H1 (cell line): ENCODE results near the gene FAM184B.

Experiments
- CTCF ChIP-seq, 3 experiments: IDR thresholded peaks; 1 replicate in 2 of 3; 2 replicates in 1 of 3; pipeline versions ENCODE4 v1.5.1 to v1.6.1; 2011; ENCODE audit warnings: low read length in 3 of 3, mild to moderate bottlenecking in 3 of 3, inconsistent platforms in 2 of 3, low read depth in 1 of 3, moderate library complexity in 1 of 3; ENCODE audit not compliant: insufficient read depth in 1 of 3; ENCODE audit errors: control extremely low read depth in 1 of 3
- SP1 ChIP-seq: IDR thresholded peaks from 2 replicates; pipeline ENCODE4 v1.6.1; 2011; ENCODE audit warnings: low read depth, low read length

GRCh38 chr4:17723648-17724047 is 57.8 kb downstream of the FAM184B start:
- TF ChIP-seq SP1 (no peak), CTCF (IDR thresholded peaks at IDR 0.05; ENCODE audit: control extremely low read depth in 1 of 3, insufficient read depth in 1 of 3, low read depth in 1 of 3, low read length in 3 of 3) (no peak)
